ENCODE data around the gene FILIP1. TPM values are rescaled to one million over a fixed set of nuclear protein-coding genes. Genes with fewer than 3 reads are reported as not detected.
A peak's percentile ranks its signal among the peaks of the same experiment; 100 is the strongest.

FILIP1 gene
- total and polyA plus RNA-seq, 8 donors, result 0.31 to 29.8 (median 5.7) TPM

DNA sequence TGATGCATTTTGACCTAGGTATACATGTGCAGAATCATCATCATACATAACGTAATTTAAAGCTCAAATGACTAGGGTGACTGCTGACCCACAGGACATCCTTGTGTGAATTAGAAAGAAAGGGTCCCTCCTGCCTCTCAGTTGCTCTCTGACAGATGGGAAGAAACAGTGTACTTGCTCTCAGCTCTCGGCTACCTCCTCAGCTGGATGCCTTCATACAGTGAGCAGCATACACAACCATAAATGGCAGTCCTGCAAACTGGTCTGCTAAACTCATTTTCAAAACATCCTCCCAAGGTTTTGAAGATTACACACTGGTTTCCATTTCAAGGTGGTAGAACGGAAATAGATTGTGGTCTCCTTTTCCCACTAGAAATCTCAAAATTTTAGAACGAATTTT lies 26.3 kb downstream of the FILIP1 start:
- Histone ChIP-seq H3K27me3 (no peaks in the 10 kb centered on the region), H3K27ac (peak overlapping the region in 2 of 5 donors; percentile 22 to 56), H3K4me1 (peaks cover 0 to 11% (median 4%) of the 10 kb centered on the region in 4 donors), H3K36me3 (no peaks in the 10 kb centered on the region), H3K4me3 (no peak overlapping the region), H3K9me3 (no peaks in the 10 kb centered on the region)
- DNase-seq, result peak in 1 of 2 donors; percentile 28
- TF ChIP-seq POLR2AphosphoS5 (IDR thresholded peaks at IDR 0.05) (no peak), EP300 (IDR thresholded peaks at IDR 0.05) (no peak), POLR2A (IDR thresholded peaks at IDR 0.05) (no peak)
- TF ChIP-seq, protein P1, sequence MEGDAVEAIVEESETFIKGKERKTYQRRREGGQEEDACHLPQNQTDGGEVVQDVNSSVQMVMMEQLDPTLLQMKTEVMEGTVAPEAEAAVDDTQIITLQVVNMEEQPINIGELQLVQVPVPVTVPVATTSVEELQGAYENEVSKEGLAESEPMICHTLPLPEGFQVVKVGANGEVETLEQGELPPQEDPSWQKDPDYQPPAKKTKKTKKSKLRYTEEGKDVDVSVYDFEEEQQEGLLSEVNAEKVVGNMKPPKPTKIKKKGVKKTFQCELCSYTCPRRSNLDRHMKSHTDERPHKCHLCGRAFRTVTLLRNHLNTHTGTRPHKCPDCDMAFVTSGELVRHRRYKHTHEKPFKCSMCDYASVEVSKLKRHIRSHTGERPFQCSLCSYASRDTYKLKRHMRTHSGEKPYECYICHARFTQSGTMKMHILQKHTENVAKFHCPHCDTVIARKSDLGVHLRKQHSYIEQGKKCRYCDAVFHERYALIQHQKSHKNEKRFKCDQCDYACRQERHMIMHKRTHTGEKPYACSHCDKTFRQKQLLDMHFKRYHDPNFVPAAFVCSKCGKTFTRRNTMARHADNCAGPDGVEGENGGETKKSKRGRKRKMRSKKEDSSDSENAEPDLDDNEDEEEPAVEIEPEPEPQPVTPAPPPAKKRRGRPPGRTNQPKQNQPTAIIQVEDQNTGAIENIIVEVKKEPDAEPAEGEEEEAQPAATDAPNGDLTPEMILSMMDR (IDR thresholded peaks at IDR 0.05), result no peak
- 71 to 84% (median 75%) methylated on average over 4 of the region's 4 CpGs for WGBS, 5 donors
- intact Hi-C loops (cut with DNase I; ENCODE audit: low total_unique reads), result no loop called here

DNA sequence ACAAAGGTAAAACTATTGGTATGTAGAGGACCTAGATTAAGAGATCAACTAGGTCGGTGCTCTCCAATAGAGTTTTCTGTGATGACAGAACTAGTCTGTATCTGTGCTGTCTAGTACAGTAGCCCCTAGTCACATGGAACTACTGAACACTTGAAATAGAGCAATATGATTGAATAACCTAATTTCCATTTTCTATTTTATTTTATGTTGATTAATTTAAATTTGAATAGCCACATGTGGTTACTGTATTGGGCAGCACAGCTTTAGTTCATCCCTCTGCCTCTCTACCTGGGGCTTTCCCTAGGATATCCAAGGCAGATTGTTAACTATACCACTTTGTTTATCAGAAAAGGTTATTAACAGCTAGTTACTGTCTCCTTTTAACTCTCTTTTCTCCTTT lies 27.0 kb downstream of the FILIP1 start:
- Histone ChIP-seq H3K27ac (no peak overlapping the region), H3K4me1 (peaks cover 0 to 11% (median 4%) of the 10 kb centered on the region in 4 donors), H3K9me3 (no peaks in the 10 kb centered on the region), H3K4me3 (no peak overlapping the region), H3K36me3 (no peaks in the 10 kb centered on the region), H3K27me3 (no peaks in the 10 kb centered on the region)
- TF ChIP-seq EP300 (IDR thresholded peaks at IDR 0.05) (no peak), POLR2A (IDR thresholded peaks at IDR 0.05) (no peak), POLR2AphosphoS5 (IDR thresholded peaks at IDR 0.05) (no peak)
- TF ChIP-seq, protein P1 (IDR thresholded peaks at IDR 0.05), result no peak
- intact Hi-C loops (cut with DNase I; ENCODE audit: low total_unique reads), result no loop called here
- DNase-seq, result no peak
- 92 to 98% (median 97%) methylated on average over 1 of the region's 1 CpG for WGBS, 5 donors

DNA sequence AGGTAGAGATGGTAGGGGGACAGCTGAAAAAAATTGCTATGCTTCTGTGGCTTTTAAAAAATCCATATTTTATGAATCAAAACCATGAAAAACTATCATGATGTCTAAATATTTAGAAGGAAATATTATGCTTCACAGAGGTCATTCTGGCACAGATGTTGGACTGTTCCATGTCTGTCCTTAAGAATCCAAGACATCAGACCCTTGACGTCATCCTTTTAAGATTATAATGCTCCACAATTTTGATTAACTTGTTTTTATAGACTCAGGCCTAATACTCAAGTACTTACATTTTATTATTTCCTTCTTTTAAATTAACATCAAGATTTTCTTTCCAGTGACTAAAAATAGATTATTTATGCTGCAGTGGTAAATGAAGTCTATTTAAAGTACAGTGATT lies 29.7 kb downstream of the FILIP1 start:
- Histone ChIP-seq H3K27ac (peak overlapping the region in 2 of 5 donors; percentile 20 to 35), H3K36me3 (no peaks in the 10 kb centered on the region), H3K4me3 (no peak overlapping the region), H3K9me3 (no peaks in the 10 kb centered on the region), H3K27me3 (no peaks in the 10 kb centered on the region), H3K4me1 (peaks cover 0 to 17% (median 8%) of the 10 kb centered on the region in 4 donors)
- TF ChIP-seq EP300 (IDR thresholded peaks at IDR 0.05), result no peak
- no peak for TF ChIP-seq POLR2A (IDR thresholded peaks at IDR 0.05)
- TF ChIP-seq, protein P1 (IDR thresholded peaks at IDR 0.05), result no peak
- no peak for TF ChIP-seq POLR2AphosphoS5 (IDR thresholded peaks at IDR 0.05)
- WGBS, 5 donors, result 32 to 83% (median 43%) methylated on average over 1 of the region's 1 CpG
- peak in 1 of 2 donors; percentile 29 for DNase-seq
- intact Hi-C loops (cut with DNase I; ENCODE audit: low total_unique reads), result no loop called here

GRCh38 chr6:75463061-75463460 lies 30.5 kb downstream of the FILIP1 start:
- no peaks in the 10 kb centered on the region for H3K36me3 ChIP-seq
- H3K4me1 ChIP-seq, result peaks cover 0 to 17% (median 8%) of the 10 kb centered on the region in 4 donors
- WGBS, 5 donors, result 87 to 92% (median 89%) methylated on average over 5 of the region's 5 CpGs
- H3K9me3 ChIP-seq, result no peaks in the 10 kb centered on the region
- no peak overlapping the region for H3K4me3 ChIP-seq
- intact Hi-C loops (cut with DNase I; ENCODE audit: low total_unique reads), result no loop called here
- TF ChIP-seq POLR2AphosphoS5 (IDR thresholded peaks at IDR 0.05) (no peak), POLR2A (IDR thresholded peaks at IDR 0.05) (no peak), EP300 (IDR thresholded peaks at IDR 0.05) (no peak)
- TF ChIP-seq, protein P1 (IDR thresholded peaks at IDR 0.05), result no peak
- H3K27me3 ChIP-seq, result no peaks in the 10 kb centered on the region
- DNase-seq, result no peak
- no peak overlapping the region for H3K27ac ChIP-seq

Measured in stomach (tissue), 9 donors.